ENCODE data around the gene BUB3.
"Not testable (repeated sequence)": the region's sequence is repeated elsewhere in the genome, so short reads cannot be mapped to it uniquely, and the experiment has no call there.

Gene BUB3

GRCh38 chr10:123154711-123155505 lies 706 bp downstream of the BUB3 start:
- peak in 1 of 2 experiments; percentile 30 for DNase-seq

- DNase-seq = peak in 1 of 2 experiments; percentile 4
Measured at GRCh38 chr10:123156078-123156477, 1.9 kb downstream of the BUB3 start.

- DNase-seq = peak in 1 of 2 experiments; percentile 51
Measured at GRCh38 chr10:123157210-123157609, 3.0 kb downstream of the BUB3 start.

- no peak for DNase-seq
Measured at GRCh38 chr10:123158682-123159081, 4.5 kb downstream of the BUB3 start.

- no peak for DNase-seq
Measured at GRCh38 chr10:123160311-123160980, 6.2 kb downstream of the BUB3 start.

- no peak for DNase-seq
Measured at GRCh38 chr10:123164319-123164718, 10.1 kb downstream of the BUB3 start.

- no peak for DNase-seq
Measured at GRCh38 chr10:123165445-123166072, 11.4 kb downstream of the BUB3 start.

- DNase-seq = no peak
Measured at GRCh38 chr10:123166618-123167017, 12.4 kb downstream of the BUB3 start.

- DNase-seq = no peak
Measured at GRCh38 chr10:123170961-123171360, 16.8 kb downstream of the BUB3 start.

- not testable (repeated sequence) for DNase-seq
Measured at GRCh38 chr10:123171616-123172015, 17.4 kb downstream of the BUB3 start.

- DNase-seq = no peak
Measured at GRCh38 chr10:123175389-123176387, 21.5 kb downstream of the BUB3 start.

- not testable (repeated sequence) for DNase-seq
Measured at GRCh38 chr10:123178390-123178789, 24.2 kb downstream of the BUB3 start.

GRCh38 chr10:123180101-123181090 lies 26.2 kb downstream of the BUB3 start:
- no peak for DNase-seq

- DNase-seq = no peak
Measured at GRCh38 chr10:123183724-123184123, 29.5 kb downstream of the BUB3 start.

- no peak for DNase-seq
Measured at GRCh38 chr10:123187781-123188180, 33.6 kb downstream of the BUB3 start.

GRCh38 chr10:123191886-123192285 lies 37.7 kb downstream of the BUB3 start:
- DNase-seq = no peak

GRCh38 chr10:123194056-123194455 lies 39.9 kb downstream of the BUB3 start:
- no peak for DNase-seq

- no peak for DNase-seq
Measured at GRCh38 chr10:123200531-123200930, 46.3 kb downstream of the BUB3 start.

- DNase-seq = no peak
Measured at GRCh38 chr10:123202506-123202905, 48.3 kb downstream of the BUB3 start.

GRCh38 chr10:123203393-123204126 lies 49.4 kb downstream of the BUB3 start:
- no peak for DNase-seq

- no peak for DNase-seq
Measured at GRCh38 chr10:123204127-123204461, 49.9 kb downstream of the BUB3 start.

Data from SW 1271 (cell line).